ENCODE results near the gene PRDM2. TPM values are rescaled to one million over a fixed set of nuclear protein-coding genes. Genes with fewer than 3 reads are reported as not detected.

Gene PRDM2
- total RNA-seq, 1 donor = 12.7 TPM

GRCh38 chr1:13756557-13757315 is 56.7 kb downstream of the PRDM2 start:
- H3K27ac ChIP-seq (ENCODE audit: low read depth, low read length) = no peak overlapping the region
- H3K4me3 ChIP-seq (ENCODE audit: insufficient read depth, low read length) = no peak overlapping the region
- no peak overlapping the region for H2AFZ ChIP-seq (ENCODE audit: low read length)
- H3K36me3 ChIP-seq (ENCODE audit: insufficient read depth, low read length) = peaks cover 9% of the 10 kb centered on the region
- TF ChIP-seq CTCF (IDR thresholded peaks at IDR 0.05; ENCODE audit: extremely low read depth, low read depth, low read length) = no peak
- peaks cover 75% of the 10 kb centered on the region for H4K20me1 ChIP-seq (ENCODE audit: insufficient read depth, low read length)
- no peaks in the 10 kb centered on the region for H3K9me3 ChIP-seq (ENCODE audit: low read depth, low read length)
- H3K4me2 ChIP-seq (ENCODE audit: insufficient read depth, low read length) = peak overlapping the region; percentile 54
- H3K79me2 ChIP-seq (ENCODE audit: insufficient read depth, low read length) = peaks cover 99% of the 10 kb centered on the region
- peaks cover 22% of the 10 kb centered on the region for H3K4me1 ChIP-seq (ENCODE audit: insufficient read depth, low read length)
- no peaks in the 10 kb centered on the region for H3K27me3 ChIP-seq (ENCODE audit: insufficient read depth, low read length)
- no peak for DNase-seq (ENCODE audit: insufficient read length, low spot score, missing footprints)

- Histone ChIP-seq H3K4me1 (ENCODE audit: insufficient read depth, low read length) (peaks cover 19% of the 10 kb centered on the region), H3K27me3 (ENCODE audit: insufficient read depth, low read length) (no peaks in the 10 kb centered on the region), H3K27ac (ENCODE audit: low read depth, low read length) (no peak overlapping the region), H3K4me2 (ENCODE audit: insufficient read depth, low read length) (peak overlapping the region; percentile 54), H4K20me1 (ENCODE audit: insufficient read depth, low read length) (peaks cover 75% of the 10 kb centered on the region), H3K9me3 (ENCODE audit: low read depth, low read length) (no peaks in the 10 kb centered on the region), H3K79me2 (ENCODE audit: insufficient read depth, low read length) (peaks cover 99% of the 10 kb centered on the region), H2AFZ (ENCODE audit: low read length) (no peak overlapping the region), H3K4me3 (ENCODE audit: insufficient read depth, low read length) (no peak overlapping the region), H3K36me3 (ENCODE audit: insufficient read depth, low read length) (peaks cover 7% of the 10 kb centered on the region)
- TF ChIP-seq CTCF (IDR thresholded peaks at IDR 0.05; ENCODE audit: extremely low read depth, low read depth, low read length) = no peak
- no peak for DNase-seq (ENCODE audit: insufficient read length, low spot score, missing footprints)
Observed at GRCh38 chr1:13757693-13758092, 57.7 kb downstream of the PRDM2 start.

- Histone ChIP-seq H4K20me1 (ENCODE audit: insufficient read depth, low read length) (peaks cover 73% of the 10 kb centered on the region), H2AFZ (ENCODE audit: low read length) (no peak overlapping the region), H3K4me3 (ENCODE audit: insufficient read depth, low read length) (no peak overlapping the region), H3K9me3 (ENCODE audit: low read depth, low read length) (no peaks in the 10 kb centered on the region), H3K4me1 (ENCODE audit: insufficient read depth, low read length) (peaks cover 22% of the 10 kb centered on the region), H3K4me2 (ENCODE audit: insufficient read depth, low read length) (no peak overlapping the region), H3K79me2 (ENCODE audit: insufficient read depth, low read length) (peaks cover 99% of the 10 kb centered on the region), H3K36me3 (ENCODE audit: insufficient read depth, low read length) (peaks cover 1% of the 10 kb centered on the region), H3K27ac (ENCODE audit: low read depth, low read length) (no peak overlapping the region), H3K27me3 (ENCODE audit: insufficient read depth, low read length) (no peaks in the 10 kb centered on the region)
- TF ChIP-seq CTCF (IDR thresholded peaks at IDR 0.05; ENCODE audit: extremely low read depth, low read depth, low read length) = no peak
- peak; percentile 10 for DNase-seq (ENCODE audit: insufficient read length, low spot score, missing footprints)
Observed at GRCh38 chr1:13759072-13759471, 59.1 kb downstream of the PRDM2 start.

GRCh38 chr1:13760340-13760739 is 60.4 kb downstream of the PRDM2 start:
- peaks cover 66% of the 10 kb centered on the region for H4K20me1 ChIP-seq (ENCODE audit: insufficient read depth, low read length)
- no peaks in the 10 kb centered on the region for H3K9me3 ChIP-seq (ENCODE audit: low read depth, low read length)
- H3K27me3 ChIP-seq (ENCODE audit: insufficient read depth, low read length) = no peaks in the 10 kb centered on the region

More at GRCh38 chr1:13760340-13760739, 60.4 kb downstream of the PRDM2 start:
- Histone ChIP-seq H3K4me3 (ENCODE audit: insufficient read depth, low read length) (no peak overlapping the region), H3K4me1 (ENCODE audit: insufficient read depth, low read length) (peaks cover 22% of the 10 kb centered on the region), H3K27ac (ENCODE audit: low read depth, low read length) (no peak overlapping the region), H3K36me3 (ENCODE audit: insufficient read depth, low read length) (no peaks in the 10 kb centered on the region), H3K4me2 (ENCODE audit: insufficient read depth, low read length) (no peak overlapping the region), H2AFZ (ENCODE audit: low read length) (no peak overlapping the region), H3K79me2 (ENCODE audit: insufficient read depth, low read length) (peaks cover 94% of the 10 kb centered on the region)
- DNase-seq (ENCODE audit: insufficient read length, low spot score, missing footprints) = peak; percentile 11
- TF ChIP-seq CTCF (IDR thresholded peaks at IDR 0.05; ENCODE audit: extremely low read depth, low read depth, low read length) = no peak

Measured in osteoblast (primary cell).